Hepatocyte (in vitro differentiated cells): ENCODE measurements around the gene NTF3. TPM values are rescaled to one million over a fixed set of nuclear protein-coding genes. Genes with fewer than 3 reads are reported as not detected.
A peak's percentile ranks its signal among the peaks of the same experiment; 100 is the strongest.

Experiments
- DNase-seq: peaks from one replicate; pipeline ENCODE4 v3.0.0-alpha.2; 2016; ENCODE audit warnings: low spot score
- H2AFZ ChIP-seq: fragments of 200-600 bp; sonication (generic); 2 replicates; pipeline ENCODE4 v1.6.0; 2016; ENCODE audit warnings: antibody characterized with exemption, mild to moderate bottlenecking
- H3K27ac ChIP-seq: fragments of 200-600 bp; sonication (generic); 2 replicates; pipeline ENCODE4 v1.5.1; 2016; ENCODE audit warnings: mild to moderate bottlenecking
- H3K27me3 ChIP-seq: fragments of 200-600 bp; sonication (generic); 2 replicates; pipeline ENCODE4 v1.6.1; 2016
- H3K36me3 ChIP-seq: fragments of 200-600 bp; sonication (generic); replicated peaks from 2 replicates; pipeline ENCODE4 v1.5.1; 2016; ENCODE audit warnings: low read depth; ENCODE audit not compliant: insufficient read depth
- H3K4me1 ChIP-seq: fragments of 200-600 bp; sonication (generic); 2 replicates; pipeline ENCODE4 v1.5.1; 2016; ENCODE audit warnings: mild to moderate bottlenecking, moderate library complexity; ENCODE audit not compliant: insufficient read depth
- H3K4me2 ChIP-seq: fragments of 200-600 bp; sonication (generic); 2 replicates; pipeline ENCODE4 v1.6.0; 2016
- H3K4me3 ChIP-seq: fragments of 200-600 bp; sonication (generic); 2 replicates; pipeline ENCODE4 v1.5.1; 2016; ENCODE audit warnings: mild to moderate bottlenecking
- H3K79me2 ChIP-seq: fragments of 200-600 bp; sonication (generic); 2 replicates; pipeline ENCODE4 v1.6.0; 2017; ENCODE audit warnings: mild to moderate bottlenecking
- H3K9me2 ChIP-seq: fragments of 200-600 bp; sonication (generic); replicated peaks from 2 replicates; pipeline ENCODE4 v1.6.0; 2017; ENCODE audit warnings: mild to moderate bottlenecking; ENCODE audit not compliant: insufficient read depth
- H3K9me3 ChIP-seq: fragments of 200-600 bp; sonication (generic); 2 replicates; pipeline ENCODE4 v1.5.1; 2016; ENCODE audit warnings: low read depth, mild to moderate bottlenecking
- H4K20me1 ChIP-seq: fragments of 200-600 bp; sonication (generic); 2 replicates; pipeline ENCODE4 v1.6.0; 2016; ENCODE audit warnings: mild to moderate bottlenecking; ENCODE audit not compliant: insufficient read depth, poor library complexity, severe bottlenecking
- CTCF ChIP-seq: fragments of 200-600 bp; sonication (generic); IDR thresholded peaks from 2 replicates; pipeline ENCODE4 v1.5.1; 2016; ENCODE audit warnings: antibody characterized with exemption, mild to moderate bottlenecking; ENCODE audit not compliant: poor library complexity
- EZH2 ChIP-seq: fragments of 200-600 bp; sonication (generic); IDR thresholded peaks from 2 replicates; pipeline ENCODE4 v1.6.1; 2016; ENCODE audit warnings: antibody characterized with exemption, mild to moderate bottlenecking, borderline replicate concordance
- EZH2phosphoT487 ChIP-seq: fragments of 200-600 bp; sonication (generic); IDR thresholded peaks from one replicate; pipeline ENCODE4 v1.6.1; 2018; ENCODE audit warnings: antibody characterized with exemption, mild to moderate bottlenecking, low read depth, moderate library complexity; ENCODE audit not compliant: unreplicated experiment, severe bottlenecking
- WGBS: methylation state at CpG from one replicate; pipeline ENCODE4 v1.1.6; 2016; ENCODE audit warnings: low lambda C conversion rate; ENCODE audit errors: missing lambda C conversion rate; 5-methylcytosine and 5-hydroxymethylcytosine counted together
- polyA plus RNA-seq: library from polyadenylated mRNA; unstranded; fragments of >200 nt; fragmentation: Nextera tagmentation; extraction: Ambion mirVana; gene quantifications from 2 replicates; pipeline ENCODE4 v1.2.1, GENCODE V29; 2016
- total RNA-seq: library from RNA; depleted of rRNA; stranded (reverse); fragments of >200 nt; gene quantifications from 2 replicates; pipeline ENCODE4 v1.2.3, GENCODE V29; 2014

NTF3 gene
- total and polyA plus RNA-seq, 2 experiments from 2014 or later, result 5.0 to 7.1 TPM

DNA sequence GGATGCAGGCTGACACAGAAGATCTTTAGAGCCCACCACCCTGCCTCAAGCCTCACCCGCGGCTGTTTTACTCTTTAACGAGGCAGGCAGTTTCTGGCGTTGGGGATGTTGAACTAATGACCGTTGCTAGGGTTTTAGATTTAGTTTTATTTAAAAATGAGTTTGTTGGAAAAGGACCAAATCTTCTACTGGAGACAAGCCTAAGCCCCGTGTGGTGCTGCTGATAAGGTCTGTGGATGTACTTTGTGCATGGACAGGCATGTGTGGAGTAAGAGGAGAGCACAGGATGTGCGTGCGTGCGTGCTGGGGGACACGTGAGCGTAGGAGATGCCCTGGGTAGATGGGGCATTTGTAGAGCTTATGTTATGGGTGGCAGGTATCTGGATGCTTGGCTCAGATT is 5.7 kb downstream of the NTF3 start:
- Histone ChIP-seq H2AFZ (no peak overlapping the region), H4K20me1 (peaks cover 12% of the 10 kb centered on the region), H3K36me3 (no peaks in the 10 kb centered on the region), H3K27ac (peak overlapping the region; percentile 53), H3K9me2 (no peaks in the 10 kb centered on the region), H3K4me2 (peak overlapping the region; percentile 4), H3K4me3 (no peak overlapping the region), H3K27me3 (peaks cover 21% of the 10 kb centered on the region), H3K79me2 (peaks cover 99% of the 10 kb centered on the region), H3K4me1 (peaks cover 20% of the 10 kb centered on the region), H3K9me3 (no peaks in the 10 kb centered on the region)
- WGBS, result 66% methylated on average over 11 of the region's 11 CpGs
- DNase-seq, result no peak
- TF ChIP-seq EZH2, result no peak
- no peak for TF ChIP-seq CTCF
- no peak for TF ChIP-seq EZH2phosphoT487

DNA sequence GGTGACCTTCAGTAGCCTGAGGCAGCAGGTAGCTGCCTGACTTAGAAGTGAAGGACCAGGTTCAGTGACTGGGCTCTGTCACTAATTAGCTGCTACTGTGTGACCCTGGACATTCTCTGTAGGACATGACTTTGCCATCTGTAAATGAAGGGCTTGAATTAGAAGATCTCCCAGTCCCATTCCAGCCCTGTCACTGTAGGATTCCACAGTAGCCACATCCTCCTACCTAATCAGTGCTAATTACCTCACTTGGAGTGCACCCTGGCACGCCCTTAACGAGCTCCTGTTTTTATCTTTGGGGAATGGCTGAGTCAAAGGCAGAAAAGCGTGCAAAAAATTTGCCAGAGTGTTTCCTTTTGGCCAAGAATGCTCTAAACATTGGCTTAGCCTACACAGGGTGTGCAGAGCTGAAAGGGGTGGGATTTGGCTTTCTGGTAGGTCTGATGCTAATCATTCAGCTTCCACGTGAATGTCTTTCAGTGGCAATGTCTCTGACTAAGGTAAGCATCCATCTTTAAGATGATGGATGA is 6.8 kb downstream of the NTF3 start:
- H3K27ac ChIP-seq, result no peak overlapping the region
- H2AFZ ChIP-seq, result no peak overlapping the region
- H3K4me2 ChIP-seq, result no peak overlapping the region
- H3K9me3 ChIP-seq, result no peaks in the 10 kb centered on the region
- no peaks in the 10 kb centered on the region for H3K36me3 ChIP-seq
- peaks cover 98% of the 10 kb centered on the region for H3K79me2 ChIP-seq
- H3K9me2 ChIP-seq, result no peaks in the 10 kb centered on the region
- TF ChIP-seq CTCF, result no peak
- no peak for TF ChIP-seq EZH2phosphoT487
- TF ChIP-seq EZH2, result no peak
- DNase-seq, result no peak
- H3K4me1 ChIP-seq, result peaks cover 20% of the 10 kb centered on the region
- peaks cover 14% of the 10 kb centered on the region for H3K27me3 ChIP-seq
- 57% methylated on average over 4 of the region's 4 CpGs for WGBS
- no peak overlapping the region for H3K4me3 ChIP-seq
- H4K20me1 ChIP-seq, result peaks cover 12% of the 10 kb centered on the region

GRCh38 chr12:5439371-5439771 is 7.5 kb downstream of the NTF3 start:
- no peak for TF ChIP-seq CTCF
- TF ChIP-seq EZH2, result no peak
- no peak for TF ChIP-seq EZH2phosphoT487
- H3K27me3 ChIP-seq, result peaks cover 9% of the 10 kb centered on the region
- no peak overlapping the region for H2AFZ ChIP-seq
- H4K20me1 ChIP-seq, result peaks cover 12% of the 10 kb centered on the region
- no peaks in the 10 kb centered on the region for H3K36me3 ChIP-seq
- H3K4me3 ChIP-seq, result no peak overlapping the region
- no peak overlapping the region for H3K4me2 ChIP-seq
- peaks cover 95% of the 10 kb centered on the region for H3K79me2 ChIP-seq
- H3K9me2 ChIP-seq, result no peaks in the 10 kb centered on the region
- DNase-seq, result no peak
- peaks cover 20% of the 10 kb centered on the region for H3K4me1 ChIP-seq
- 37% methylated on average over 4 of the region's 4 CpGs for WGBS
- no peaks in the 10 kb centered on the region for H3K9me3 ChIP-seq
- H3K27ac ChIP-seq, result no peak overlapping the region

DNA sequence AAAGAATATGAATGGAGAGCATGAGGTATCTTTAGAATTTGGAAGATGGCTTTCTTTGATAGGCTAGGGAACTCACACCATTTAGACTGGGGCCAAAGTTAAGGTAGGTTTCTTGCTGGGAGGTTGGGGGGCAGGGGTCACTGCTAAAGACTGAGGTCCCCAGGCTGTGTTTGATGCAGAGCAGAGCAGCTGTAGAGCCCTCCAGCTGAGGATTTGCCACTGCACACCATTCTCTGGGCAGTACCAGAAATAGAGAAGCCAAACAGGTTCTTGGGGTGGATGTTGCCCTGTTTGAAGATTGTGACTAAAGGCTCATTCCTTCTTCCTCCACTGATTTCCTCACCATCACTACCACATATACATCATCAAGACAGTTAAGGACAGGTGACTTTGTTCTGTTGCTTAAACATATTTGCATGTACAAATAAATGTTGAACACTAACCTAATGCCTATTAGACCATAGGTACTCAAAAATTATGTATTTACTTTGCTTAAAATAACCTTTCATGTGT is 7.9 kb downstream of the NTF3 start:
- Histone ChIP-seq H2AFZ (no peak overlapping the region), H3K27ac (no peak overlapping the region), H3K27me3 (peaks cover 5% of the 10 kb centered on the region), H3K9me3 (no peaks in the 10 kb centered on the region), H3K4me1 (peaks cover 20% of the 10 kb centered on the region), H3K79me2 (peaks cover 95% of the 10 kb centered on the region), H3K9me2 (no peaks in the 10 kb centered on the region), H3K4me3 (no peak overlapping the region), H4K20me1 (peaks cover 8% of the 10 kb centered on the region), H3K4me2 (no peak overlapping the region), H3K36me3 (no peaks in the 10 kb centered on the region)
- TF ChIP-seq EZH2phosphoT487 (no peak), CTCF (no peak), EZH2 (no peak)
- DNase-seq, result no peak
